Esophagus muscularis mucosa (tissue), 4 donors: ENCODE results near the gene SPOP. TPM values are rescaled to one million over a fixed set of nuclear protein-coding genes. Genes with fewer than 3 reads are reported as not detected.

ENCODE experiments used
- DNase-seq: peaks from one replicate; pipeline ENCODE4 v3.0.0-alpha.2; 2017; ENCODE audit errors: extremely low spot score
- H3K27ac ChIP-seq, 4 donors: fragments of 200-600 bp; sonication (generic); replicated peaks in 1 of 4; 1 replicate in 3 of 4; 2 replicates in 1 of 4; pipeline ENCODE4 v1.5.1; 2016 to 2019; ENCODE audit warnings: mild to moderate bottlenecking in 1 of 4
- H3K27me3 ChIP-seq, 4 donors: fragments of 200-600 bp; sonication (generic); one replicate each; pipeline versions ENCODE4 v1.5.1 to v1.6.0; 2016 to 2019
- H3K36me3 ChIP-seq, 4 donors: fragments of 200-600 bp; sonication (generic); one replicate each; pipeline ENCODE4 v1.5.1; 2016 to 2019
- H3K4me1 ChIP-seq, 4 donors: fragments of 200-600 bp; sonication (generic); one replicate each; pipeline ENCODE4 v1.5.1; 2016 to 2019
- H3K4me3 ChIP-seq, 4 donors: fragments of 200-600 bp; sonication (generic); 1 replicate in 2 of 4; 2 replicates in 2 of 4; pipeline ENCODE4 v1.5.1; 2016 to 2019; ENCODE audit warnings: mild to moderate bottlenecking in 4 of 4, moderate library complexity in 1 of 4
- H3K9me3 ChIP-seq, 4 donors: fragments of 200-600 bp; sonication (generic); 1 replicate in 3 of 4; 2 replicates in 1 of 4; pipeline ENCODE4 v1.5.1; 2016 to 2019
- EP300 ChIP-seq: sonication (generic); formaldehyde crosslinking; IDR thresholded peaks from one replicate; pipeline ENCODE4 v1.6.1; 2017; ENCODE audit warnings: antibody characterized with exemption
- POLR2A ChIP-seq: fragments of 450-650 bp; IDR thresholded peaks from one replicate; pipeline ENCODE4 v1.6.1; 2017; ENCODE audit warnings: antibody characterized with exemption, moderate library complexity, mild to moderate bottlenecking, low read depth
- POLR2AphosphoS5 ChIP-seq, 2 donors: sonication (generic); formaldehyde crosslinking; IDR thresholded peaks; one replicate each; pipeline ENCODE4 v1.6.1; 2017; ENCODE audit warnings: antibody characterized with exemption in 2 of 2
- WGBS: methylation state at CpG from one replicate; pipeline ENCODE4 v1.1.5; 2018; 5-methylcytosine and 5-hydroxymethylcytosine counted together
- intact Hi-C: fragments of 100-400 bp; cut with DNase I; formaldehyde crosslinking; loops from one replicate; pipeline ENCODE4 v1.15.1; 2023
- total RNA-seq, 4 donors: library from RNA; depleted of rRNA; stranded (reverse); fragments of >200 nt; gene quantifications; one replicate each; pipeline versions ENCODE4 v1.1.0 to v1.2.1, GENCODE V29; 2016
- TF ChIP-seq, protein P1 (sequence below), 3 experiments: fragments of 200-600 bp in 2 of 3; fragments of 450-650 bp in 1 of 3; sonication (generic) in 2 of 3; IDR thresholded peaks; one replicate each; pipeline ENCODE4 v1.5.1; 2017 to 2019; ENCODE audit warnings: antibody characterized with exemption in 3 of 3, mild to moderate bottlenecking in 2 of 3, moderate library complexity in 1 of 3

Gene SPOP
- total RNA-seq, 4 donors from 2014 or later = 156 to 304 (median 185) TPM

DNA sequence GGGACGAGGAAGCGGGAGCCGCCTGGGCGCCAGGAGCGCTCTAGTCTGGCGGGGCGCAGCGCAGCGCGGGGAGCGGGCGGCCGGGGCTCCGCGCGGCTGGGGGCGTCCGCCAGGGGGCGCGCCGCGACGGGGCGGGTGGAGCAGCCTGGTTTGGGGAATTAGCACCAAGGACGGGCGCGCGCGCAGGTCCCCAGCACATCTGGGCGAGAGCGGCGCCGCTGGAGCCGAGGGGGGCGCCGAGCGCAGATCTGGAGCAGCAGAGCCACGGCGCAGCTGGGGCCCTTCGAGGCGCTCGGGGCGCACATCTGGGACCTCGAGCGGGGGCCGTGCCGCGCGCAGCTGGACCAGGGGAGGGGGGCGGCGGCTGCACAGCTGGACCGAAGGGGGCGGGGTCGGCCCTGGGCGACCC lies 102.2 kb downstream of the SPOP start, which contains the start of gene NXPH3:
TSS of gene NXPH3 (plus strand) at position 193 of the 409 bp plus-strand sequence. CDS start 349 bp downstream, outside the sequence.
- no peak for DNase-seq
- Histone ChIP-seq H3K27me3 (no peaks in the 10 kb centered on the region), H3K4me3 (peak within 1 kb of the TSS; percentile 61 to 91 (median 86)), H3K27ac (peak within 1 kb of the TSS; percentile 84 to 91 (median 88)), H3K36me3 (peaks cover 0 to 11% (median 0%) of the 10 kb centered on the region in 4 donors), H3K9me3 (no peaks in the 10 kb centered on the region), H3K4me1 (peaks cover 25 to 59% (median 51%) of the 10 kb centered on the region in 4 donors)
- WGBS = no CpG with 5 or more reads among the region's 55 CpGs
- TF ChIP-seq, protein P1, sequence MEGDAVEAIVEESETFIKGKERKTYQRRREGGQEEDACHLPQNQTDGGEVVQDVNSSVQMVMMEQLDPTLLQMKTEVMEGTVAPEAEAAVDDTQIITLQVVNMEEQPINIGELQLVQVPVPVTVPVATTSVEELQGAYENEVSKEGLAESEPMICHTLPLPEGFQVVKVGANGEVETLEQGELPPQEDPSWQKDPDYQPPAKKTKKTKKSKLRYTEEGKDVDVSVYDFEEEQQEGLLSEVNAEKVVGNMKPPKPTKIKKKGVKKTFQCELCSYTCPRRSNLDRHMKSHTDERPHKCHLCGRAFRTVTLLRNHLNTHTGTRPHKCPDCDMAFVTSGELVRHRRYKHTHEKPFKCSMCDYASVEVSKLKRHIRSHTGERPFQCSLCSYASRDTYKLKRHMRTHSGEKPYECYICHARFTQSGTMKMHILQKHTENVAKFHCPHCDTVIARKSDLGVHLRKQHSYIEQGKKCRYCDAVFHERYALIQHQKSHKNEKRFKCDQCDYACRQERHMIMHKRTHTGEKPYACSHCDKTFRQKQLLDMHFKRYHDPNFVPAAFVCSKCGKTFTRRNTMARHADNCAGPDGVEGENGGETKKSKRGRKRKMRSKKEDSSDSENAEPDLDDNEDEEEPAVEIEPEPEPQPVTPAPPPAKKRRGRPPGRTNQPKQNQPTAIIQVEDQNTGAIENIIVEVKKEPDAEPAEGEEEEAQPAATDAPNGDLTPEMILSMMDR (IDR thresholded peaks at IDR 0.05) = peak; percentile 69 to 92 (median 80)
- no peak for TF ChIP-seq POLR2AphosphoS5 (IDR thresholded peaks at IDR 0.05)
- intact Hi-C loops = loop anchor here (5.0 to 10.0 kb wide), 2 partner anchors 37 to 419 kb away; partner anchors contain the start of gene DLX3

DNA sequence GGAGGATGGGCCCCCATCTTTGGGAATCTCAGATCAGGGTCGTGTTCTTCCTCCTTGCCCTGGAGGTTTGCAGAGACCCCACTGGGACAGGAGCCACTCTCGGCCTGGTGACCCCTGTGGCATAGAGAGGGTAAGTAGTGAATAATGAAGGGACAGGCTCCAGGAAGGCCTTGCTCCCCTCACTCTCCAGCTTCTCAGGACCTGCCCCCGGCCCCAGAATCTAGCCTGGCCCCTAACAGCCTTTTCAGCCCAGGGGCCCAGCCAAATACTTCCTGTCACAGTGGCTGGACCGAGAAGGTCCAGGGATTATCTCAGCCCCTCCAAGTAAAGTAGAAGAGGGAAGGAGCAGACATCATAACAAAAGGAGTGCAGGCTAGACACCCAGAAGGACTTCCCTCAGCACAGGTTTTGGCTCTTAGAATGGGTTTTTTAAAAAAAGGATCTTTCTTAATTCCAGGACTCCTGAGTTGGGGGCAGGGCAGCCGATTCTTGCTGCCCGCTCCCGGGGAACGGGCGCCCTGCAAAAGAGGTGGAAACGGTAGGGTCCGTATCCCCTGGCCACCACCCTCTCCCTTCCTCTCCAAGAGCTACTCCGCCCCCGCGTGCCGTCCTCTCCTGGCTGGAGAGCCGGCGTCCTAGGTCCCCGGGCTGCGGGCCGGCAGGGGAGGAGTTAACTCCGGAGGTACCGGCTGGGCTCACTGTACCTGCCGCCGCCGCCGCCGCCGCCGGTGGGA lies 102.8 kb downstream of the SPOP start:
- intact Hi-C loops = loop anchor here (5.0 to 10.0 kb wide), 4 partner anchors 37 to 420 kb away; partner anchors contain the start of genes DLX3 and TAC4
- no peak for DNase-seq
- Histone ChIP-seq H3K27me3 (no peaks in the 10 kb centered on the region), H3K36me3 (peaks cover 0 to 10% (median 0%) of the 10 kb centered on the region in 4 donors), H3K4me1 (peaks cover 25 to 65% (median 56%) of the 10 kb centered on the region in 4 donors), H3K27ac (peak overlapping the region; percentile 84 to 91 (median 88)), H3K4me3 (peak overlapping the region; percentile 61 to 91 (median 86)), H3K9me3 (no peaks in the 10 kb centered on the region)
- WGBS = 15% methylated on average over 19 of the region's 29 CpGs
- TF ChIP-seq POLR2A (no peak), POLR2AphosphoS5 (IDR thresholded peaks at IDR 0.05) (no peak), EP300 (no peak)
- TF ChIP-seq, protein P1 (IDR thresholded peaks at IDR 0.05) = no peak

GRCh38 chr17:49574323-49574781 lies 103.5 kb downstream of the SPOP start:
- no peak for DNase-seq
- TF ChIP-seq POLR2A = no peak
- peak in 1 of 2 donors; percentile 21 for TF ChIP-seq POLR2AphosphoS5 (IDR thresholded peaks at IDR 0.05)
- H3K27me3 ChIP-seq = no peaks in the 10 kb centered on the region

DNA sequence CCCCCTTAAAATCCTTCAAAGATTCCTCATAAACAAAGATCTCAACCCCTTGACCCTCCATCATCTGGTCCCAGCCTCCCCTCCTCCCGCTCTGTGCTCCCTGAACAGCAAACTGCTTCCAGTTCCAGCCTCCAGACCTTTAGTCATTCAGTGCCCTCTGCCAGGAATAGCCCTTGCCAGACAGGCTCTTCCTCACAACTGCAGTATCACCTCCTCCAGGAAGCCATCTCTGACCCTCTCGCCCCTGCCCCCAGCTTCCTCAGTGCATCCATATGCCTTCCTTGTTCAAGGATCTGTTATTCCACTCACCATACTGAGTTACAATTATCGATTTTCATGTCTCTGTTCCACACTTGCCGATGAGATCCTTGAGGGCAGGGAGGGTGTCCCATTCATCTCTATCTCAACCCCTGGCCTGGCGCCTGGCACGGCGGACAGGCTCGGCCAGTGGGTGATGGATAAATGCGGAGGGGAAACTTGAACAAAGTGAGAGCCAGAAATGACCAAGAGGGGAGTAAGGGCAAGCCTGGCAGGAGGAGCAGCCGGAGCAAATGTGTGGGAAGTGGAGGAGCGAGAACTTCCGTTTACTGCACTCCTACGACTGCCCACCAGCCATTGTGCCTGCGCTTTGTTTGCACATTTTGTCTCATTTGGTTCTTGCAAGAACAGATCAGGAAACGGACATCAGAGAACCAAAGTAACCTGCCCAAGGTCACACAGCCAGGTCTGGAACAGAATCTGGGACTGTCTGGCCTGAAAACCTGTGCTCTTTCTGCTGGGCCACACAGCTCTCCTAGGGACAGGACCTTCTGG lies 104.2 kb downstream of the SPOP start:
- Histone ChIP-seq H3K4me1 (peaks cover 32 to 72% (median 63%) of the 10 kb centered on the region in 4 donors), H3K36me3 (no peaks in the 10 kb centered on the region), H3K4me3 (no peak overlapping the region), H3K27me3 (no peaks in the 10 kb centered on the region), H3K27ac (peak overlapping the region; percentile 84 to 91 (median 88)), H3K9me3 (no peaks in the 10 kb centered on the region)
- DNase-seq = no peak
- WGBS = 76% methylated on average over 15 of the region's 15 CpGs
- intact Hi-C loops = loop anchor here (5.0 to 10.0 kb wide), 3 partner anchors 209 to 421 kb away; partner anchors contain the start of genes DLX3 and TAC4
- TF ChIP-seq POLR2A (no peak), EP300 (no peak), POLR2AphosphoS5 (IDR thresholded peaks at IDR 0.05) (no peak)
- TF ChIP-seq, protein P1 (IDR thresholded peaks at IDR 0.05) = no peak

More at GRCh38 chr17:49574323-49574781, 103.5 kb downstream of the SPOP start:
- Histone ChIP-seq H3K36me3 (peaks cover 0 to 3% (median 0%) of the 10 kb centered on the region in 4 donors), H3K4me3 (no peak overlapping the region), H3K4me1 (peaks cover 31 to 72% (median 63%) of the 10 kb centered on the region in 4 donors), H3K9me3 (no peaks in the 10 kb centered on the region), H3K27ac (peak overlapping the region; percentile 84 to 91 (median 88))
- intact Hi-C loops = loop anchor here (5.0 to 10.0 kb wide), 3 partner anchors 208 to 420 kb away; partner anchors contain the start of genes DLX3 and TAC4
- WGBS = 79% methylated on average over 5 of the region's 13 CpGs
